Suprapubic skin (tissue), 4 donors: ENCODE results near the gene NIPAL4. TPM values are rescaled to one million over a fixed set of nuclear protein-coding genes. Genes with fewer than 3 reads are reported as not detected.

ENCODE experiments used
- DNase-seq, 2 donors: peaks; one replicate each; pipeline ENCODE4 v3.0.0-alpha.2; 2019; ENCODE audit warnings: low spot score in 2 of 2
- H3K27ac ChIP-seq: fragments of 200-600 bp; sonication (generic); one replicate; pipeline ENCODE4 v1.5.1; 2019
- H3K27me3 ChIP-seq: fragments of 200-600 bp; sonication (generic); one replicate; pipeline ENCODE4 v1.5.1; 2019
- H3K36me3 ChIP-seq: fragments of 200-600 bp; sonication (generic); one replicate; pipeline ENCODE4 v1.5.1; 2019
- H3K4me1 ChIP-seq: fragments of 200-600 bp; sonication (generic); one replicate; pipeline ENCODE4 v1.5.1; 2019
- H3K4me3 ChIP-seq: fragments of 200-600 bp; sonication (generic); one replicate; pipeline ENCODE4 v1.5.1; 2019; ENCODE audit warnings: mild to moderate bottlenecking
- H3K9me3 ChIP-seq: fragments of 200-600 bp; sonication (generic); one replicate; pipeline ENCODE4 v1.5.1; 2019
- EP300 ChIP-seq: sonication (generic); formaldehyde crosslinking; IDR thresholded peaks from one replicate; pipeline ENCODE4 v1.6.1; 2017; ENCODE audit warnings: antibody characterized with exemption
- POLR2A ChIP-seq, 2 donors: fragments of 450-650 bp; IDR thresholded peaks; one replicate each; pipeline ENCODE4 v1.6.1; 2017; ENCODE audit warnings: antibody characterized with exemption in 2 of 2, mild to moderate bottlenecking in 2 of 2, moderate library complexity in 2 of 2
- POLR2AphosphoS5 ChIP-seq, 3 donors: sonication (generic); formaldehyde crosslinking; IDR thresholded peaks; one replicate each; pipeline ENCODE4 v1.6.1; 2017; ENCODE audit warnings: antibody characterized with exemption in 3 of 3
- WGBS: methylation state at CpG from one replicate; pipeline ENCODE4 v1.1.5; 2018; 5-methylcytosine and 5-hydroxymethylcytosine counted together
- total RNA-seq, 4 donors: library from RNA; depleted of rRNA; stranded (reverse); fragments of >200 nt; gene quantifications; one replicate each; pipeline ENCODE4 v1.1.0, GENCODE V29; 2016
- TF ChIP-seq, protein P1 (sequence below), 2 donors: fragments of 200-600 bp in 1 of 2; fragments of 450-650 bp in 1 of 2; sonication (generic) in 1 of 2; IDR thresholded peaks; one replicate each; pipeline ENCODE4 v1.5.1; 2016 to 2019; ENCODE audit warnings: antibody characterized with exemption in 2 of 2, mild to moderate bottlenecking in 1 of 2, moderate library complexity in 1 of 2

Gene NIPAL4
- total RNA-seq, 4 donors from 2014 or later = 45.8 to 111 (median 86.6) TPM

- Histone ChIP-seq H3K27ac (no peak overlapping the region), H3K27me3 (no peaks in the 10 kb centered on the region), H3K9me3 (no peaks in the 10 kb centered on the region), H3K4me1 (peaks cover 3% of the 10 kb centered on the region), H3K4me3 (no peak overlapping the region), H3K36me3 (no peaks in the 10 kb centered on the region)
- no peak for DNase-seq
- TF ChIP-seq POLR2AphosphoS5 (IDR thresholded peaks at IDR 0.05) (no peak), POLR2A (IDR thresholded peaks at IDR 0.05) (no peak), EP300 (no peak)
- TF ChIP-seq, protein P1, sequence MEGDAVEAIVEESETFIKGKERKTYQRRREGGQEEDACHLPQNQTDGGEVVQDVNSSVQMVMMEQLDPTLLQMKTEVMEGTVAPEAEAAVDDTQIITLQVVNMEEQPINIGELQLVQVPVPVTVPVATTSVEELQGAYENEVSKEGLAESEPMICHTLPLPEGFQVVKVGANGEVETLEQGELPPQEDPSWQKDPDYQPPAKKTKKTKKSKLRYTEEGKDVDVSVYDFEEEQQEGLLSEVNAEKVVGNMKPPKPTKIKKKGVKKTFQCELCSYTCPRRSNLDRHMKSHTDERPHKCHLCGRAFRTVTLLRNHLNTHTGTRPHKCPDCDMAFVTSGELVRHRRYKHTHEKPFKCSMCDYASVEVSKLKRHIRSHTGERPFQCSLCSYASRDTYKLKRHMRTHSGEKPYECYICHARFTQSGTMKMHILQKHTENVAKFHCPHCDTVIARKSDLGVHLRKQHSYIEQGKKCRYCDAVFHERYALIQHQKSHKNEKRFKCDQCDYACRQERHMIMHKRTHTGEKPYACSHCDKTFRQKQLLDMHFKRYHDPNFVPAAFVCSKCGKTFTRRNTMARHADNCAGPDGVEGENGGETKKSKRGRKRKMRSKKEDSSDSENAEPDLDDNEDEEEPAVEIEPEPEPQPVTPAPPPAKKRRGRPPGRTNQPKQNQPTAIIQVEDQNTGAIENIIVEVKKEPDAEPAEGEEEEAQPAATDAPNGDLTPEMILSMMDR (IDR thresholded peaks at IDR 0.05) = no peak
- 99% methylated on average over 9 of the region's 9 CpGs for WGBS
Observed at GRCh38 chr5:157519579-157520253, 59.7 kb downstream of the NIPAL4 start.

DNA sequence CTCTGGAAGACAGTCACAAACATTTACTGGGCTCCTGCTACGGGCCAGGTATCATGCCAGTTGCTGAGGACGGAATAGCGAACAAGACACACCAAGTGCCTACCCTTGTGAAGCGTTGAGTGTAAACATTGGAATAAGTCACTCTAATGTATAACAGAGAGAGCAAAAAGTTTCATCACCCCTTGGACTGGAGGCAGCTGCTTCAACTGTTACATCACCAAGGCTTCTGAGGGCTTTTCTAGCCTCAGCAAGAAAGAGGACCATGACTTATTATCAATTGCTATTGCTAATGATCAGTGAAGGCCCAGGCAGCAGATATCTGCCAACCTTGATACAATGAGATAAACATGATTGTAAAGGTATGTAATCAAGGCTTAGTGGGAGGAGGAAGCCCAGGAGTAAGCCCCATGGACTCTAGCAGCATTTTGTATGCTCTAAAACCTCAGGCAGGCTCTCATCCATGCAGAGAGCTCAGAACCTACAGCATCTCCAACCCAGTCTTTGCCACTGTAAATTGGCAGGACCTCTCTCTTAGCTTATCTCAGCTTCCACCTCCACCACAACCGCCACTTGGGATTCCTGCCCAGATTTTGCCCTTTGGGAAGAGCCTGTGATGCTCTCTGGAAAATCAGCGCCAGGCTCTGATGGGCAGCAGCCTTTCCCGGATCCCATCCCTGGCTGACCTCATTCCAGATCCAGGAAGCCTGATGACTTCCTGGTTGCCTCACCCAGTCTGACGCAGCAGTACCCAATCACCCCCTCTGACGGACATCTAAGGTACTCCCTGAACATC, 61.1 kb downstream of the NIPAL4 start:
- Histone ChIP-seq H3K4me1 (peaks cover 3% of the 10 kb centered on the region), H3K36me3 (no peaks in the 10 kb centered on the region), H3K4me3 (no peak overlapping the region), H3K27ac (no peak overlapping the region), H3K27me3 (no peaks in the 10 kb centered on the region), H3K9me3 (no peaks in the 10 kb centered on the region)
- no peak for TF ChIP-seq POLR2A (IDR thresholded peaks at IDR 0.05)
- TF ChIP-seq, protein P1 (IDR thresholded peaks at IDR 0.05) = no peak
- TF ChIP-seq POLR2AphosphoS5 (IDR thresholded peaks at IDR 0.05) = no peak
- no peak for TF ChIP-seq EP300
- DNase-seq = no peak
- 85% methylated on average over 8 of the region's 9 CpGs for WGBS

- TF ChIP-seq POLR2AphosphoS5 (IDR thresholded peaks at IDR 0.05) (no peak), EP300 (no peak), POLR2A (IDR thresholded peaks at IDR 0.05) (no peak)
- TF ChIP-seq, protein P1 (IDR thresholded peaks at IDR 0.05) = no peak
- no peaks in the 10 kb centered on the region for H3K27me3 ChIP-seq
- no peaks in the 10 kb centered on the region for H3K36me3 ChIP-seq
- no peak overlapping the region for H3K27ac ChIP-seq
- H3K4me3 ChIP-seq = no peak overlapping the region
- H3K9me3 ChIP-seq = no peaks in the 10 kb centered on the region
- no peak for DNase-seq
- 93% methylated on average over 5 of the region's 5 CpGs for WGBS
- peaks cover under 1% of the 10 kb centered on the region for H3K4me1 ChIP-seq
Observed at GRCh38 chr5:157521704-157522029, 61.7 kb downstream of the NIPAL4 start.

GRCh38 chr5:157523976-157524375, 64.0 kb downstream of the NIPAL4 start:
- H3K9me3 ChIP-seq = no peaks in the 10 kb centered on the region
- H3K4me1 ChIP-seq = no peaks in the 10 kb centered on the region
- H3K27ac ChIP-seq = no peak overlapping the region
- 71% methylated on average over 4 of the region's 4 CpGs for WGBS
- no peak overlapping the region for H3K4me3 ChIP-seq
- H3K27me3 ChIP-seq = no peaks in the 10 kb centered on the region
- DNase-seq = no peak
- TF ChIP-seq POLR2AphosphoS5 (IDR thresholded peaks at IDR 0.05) (no peak), POLR2A (IDR thresholded peaks at IDR 0.05) (no peak), EP300 (no peak)
- TF ChIP-seq, protein P1 (IDR thresholded peaks at IDR 0.05) = no peak
- H3K36me3 ChIP-seq = no peaks in the 10 kb centered on the region

Other genes starting within 250 kb of the NIPAL4 start
- gene CYFIP2, start 194.1 kb upstream of the NIPAL4 start, total RNA-seq = 10 to 100 TPM; 12.7 to 17.1 (median 14.9) TPM
- 1 to 10 TPM in 3 of 4 donors, under 1 TPM in 1; 0.42 to 2.6 (median 1.3) TPM for gene ADAM19, start 115.6 kb downstream of the NIPAL4 start, total RNA-seq
- gene SOX30, start 192.2 kb downstream of the NIPAL4 start, total RNA-seq = not detected
- gene C5orf52, start 211.3 kb downstream of the NIPAL4 start, total RNA-seq = not detected